Upper lobe of left lung (tissue), 4 donors: ENCODE measurements around the gene DCANP1.

ENCODE experiments used
- EP300 ChIP-seq, 4 donors: sonication (generic); formaldehyde crosslinking; IDR thresholded peaks; one replicate each; pipeline ENCODE4 v1.5.1; 2017; ENCODE audit warnings: antibody characterized with exemption in 4 of 4, control low read depth in 2 of 4
- POLR2A ChIP-seq, 4 donors: fragments of 450-650 bp; IDR thresholded peaks; one replicate each; pipeline ENCODE4 v1.5.1; 2016 to 2017; ENCODE audit warnings: antibody characterized with exemption in 4 of 4, mild to moderate bottlenecking in 2 of 4
- POLR2AphosphoS5 ChIP-seq, 2 donors: sonication (generic); formaldehyde crosslinking; IDR thresholded peaks; one replicate each; pipeline ENCODE4 v1.5.1; 2017; ENCODE audit warnings: antibody characterized with exemption in 2 of 2

GRCh38 chr5:135451581-135452320 lies 4.6 kb upstream of the DCANP1 start:
- TF ChIP-seq POLR2AphosphoS5 (IDR thresholded peaks at IDR 0.05) (no peak), POLR2A (IDR thresholded peaks at IDR 0.05) (no peak), EP300 (IDR thresholded peaks at IDR 0.05) (no peak)
